Esophagus muscularis mucosa (tissue), 4 donors: ENCODE measurements around the gene SIRT2. TPM values are rescaled to one million over a fixed set of nuclear protein-coding genes. Genes with fewer than 3 reads are reported as not detected.

ENCODE experiments used
- DNase-seq: peaks from one replicate; pipeline ENCODE4 v3.0.0-alpha.2; 2017; ENCODE audit errors: extremely low spot score
- H3K27ac ChIP-seq, 4 donors: fragments of 200-600 bp; sonication (generic); replicated peaks in 1 of 4; 1 replicate in 3 of 4; 2 replicates in 1 of 4; pipeline ENCODE4 v1.5.1; 2016 to 2019; ENCODE audit warnings: mild to moderate bottlenecking in 1 of 4
- H3K27me3 ChIP-seq, 4 donors: fragments of 200-600 bp; sonication (generic); one replicate each; pipeline versions ENCODE4 v1.5.1 to v1.6.0; 2016 to 2019
- H3K36me3 ChIP-seq, 4 donors: fragments of 200-600 bp; sonication (generic); one replicate each; pipeline ENCODE4 v1.5.1; 2016 to 2019
- H3K4me1 ChIP-seq, 4 donors: fragments of 200-600 bp; sonication (generic); one replicate each; pipeline ENCODE4 v1.5.1; 2016 to 2019
- H3K4me3 ChIP-seq, 4 donors: fragments of 200-600 bp; sonication (generic); 1 replicate in 2 of 4; 2 replicates in 2 of 4; pipeline ENCODE4 v1.5.1; 2016 to 2019; ENCODE audit warnings: mild to moderate bottlenecking in 4 of 4, moderate library complexity in 1 of 4
- H3K9me3 ChIP-seq, 4 donors: fragments of 200-600 bp; sonication (generic); 1 replicate in 3 of 4; 2 replicates in 1 of 4; pipeline ENCODE4 v1.5.1; 2016 to 2019
- CTCF ChIP-seq, 3 experiments: fragments of 200-600 bp in 2 of 3; fragments of 450-650 bp in 1 of 3; sonication (generic) in 2 of 3; IDR thresholded peaks; one replicate each; pipeline ENCODE4 v1.5.1; 2017 to 2019; ENCODE audit warnings: antibody characterized with exemption in 3 of 3, mild to moderate bottlenecking in 2 of 3, moderate library complexity in 1 of 3
- EP300 ChIP-seq: sonication (generic); formaldehyde crosslinking; IDR thresholded peaks from one replicate; pipeline ENCODE4 v1.6.1; 2017; ENCODE audit warnings: antibody characterized with exemption
- POLR2A ChIP-seq: fragments of 450-650 bp; IDR thresholded peaks from one replicate; pipeline ENCODE4 v1.6.1; 2017; ENCODE audit warnings: antibody characterized with exemption, moderate library complexity, mild to moderate bottlenecking, low read depth
- POLR2AphosphoS5 ChIP-seq, 2 donors: sonication (generic); formaldehyde crosslinking; IDR thresholded peaks; one replicate each; pipeline ENCODE4 v1.6.1; 2017; ENCODE audit warnings: antibody characterized with exemption in 2 of 2
- WGBS: methylation state at CpG from one replicate; pipeline ENCODE4 v1.1.5; 2018; 5-methylcytosine and 5-hydroxymethylcytosine counted together
- intact Hi-C: fragments of 100-400 bp; cut with DNase I; formaldehyde crosslinking; loops from one replicate; pipeline ENCODE4 v1.15.1; 2023
- total RNA-seq, 4 donors: library from RNA; depleted of rRNA; stranded (reverse); fragments of >200 nt; gene quantifications; one replicate each; pipeline versions ENCODE4 v1.1.0 to v1.2.1, GENCODE V29; 2016

Gene SIRT2
- total RNA-seq, 4 donors from 2014 or later, result 72.7 to 114 (median 95.0) TPM

GRCh38 chr19:38883286-38883685 lies 16.1 kb downstream of the SIRT2 start:
- H3K36me3 ChIP-seq, result peaks cover 13 to 71% (median 59%) of the 10 kb centered on the region in 4 donors
- DNase-seq, result no peak
- TF ChIP-seq CTCF (IDR thresholded peaks at IDR 0.05) (no peak), EP300 (no peak), POLR2A (no peak), POLR2AphosphoS5 (IDR thresholded peaks at IDR 0.05) (no peak)
- H3K9me3 ChIP-seq, result no peaks in the 10 kb centered on the region
- no peak overlapping the region for H3K4me3 ChIP-seq
- no peak overlapping the region for H3K27ac ChIP-seq
- WGBS, result 93% methylated on average over 9 of the region's 9 CpGs
- no peaks in the 10 kb centered on the region for H3K27me3 ChIP-seq
- peaks cover 3 to 25% (median 20%) of the 10 kb centered on the region in 4 donors for H3K4me1 ChIP-seq
- intact Hi-C loops, result no loop called here

DNA sequence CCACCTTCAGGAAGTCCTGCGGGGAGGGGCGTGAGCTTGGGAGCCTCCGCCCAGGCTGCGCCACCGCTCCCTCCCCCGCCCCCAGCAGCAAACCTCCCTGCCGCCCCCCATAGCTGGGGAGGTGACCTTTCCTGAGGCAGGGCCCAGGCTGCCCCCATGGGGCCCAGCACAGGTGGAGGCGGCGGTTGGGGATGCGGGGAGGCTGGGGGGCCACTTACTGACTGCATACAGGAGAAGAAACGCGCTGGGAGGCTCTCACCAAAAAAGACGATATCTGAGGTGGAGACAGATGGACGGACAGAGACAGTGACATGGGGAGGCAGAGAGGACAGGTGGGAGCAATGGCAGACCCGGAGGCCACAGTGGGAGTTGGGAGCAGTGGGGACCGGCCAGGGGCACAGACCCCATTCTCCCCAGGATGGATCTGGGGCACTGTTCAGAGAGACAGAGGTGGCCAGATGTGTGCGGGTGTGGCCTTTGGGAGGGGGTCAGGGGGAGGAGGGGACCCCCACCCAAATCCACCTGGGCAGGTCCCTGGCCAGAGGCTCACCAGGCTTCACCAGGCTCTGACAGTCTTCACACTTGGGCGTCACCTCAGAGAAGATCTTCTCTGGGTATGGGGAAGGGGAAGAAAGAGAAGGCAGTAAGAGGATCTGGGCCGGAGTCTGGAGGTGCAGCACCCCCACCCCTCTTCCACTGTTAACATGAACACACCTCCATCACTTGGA lies 18.4 kb downstream of the SIRT2 start:
- no peak for DNase-seq
- WGBS, result 93% methylated on average over 13 of the region's 19 CpGs
- H3K36me3 ChIP-seq, result peaks cover 13 to 55% (median 50%) of the 10 kb centered on the region in 4 donors

GRCh38 chr19:38880076-38880881 lies 19.1 kb downstream of the SIRT2 start:
- no peaks in the 10 kb centered on the region for H3K27me3 ChIP-seq
- no peak overlapping the region for H3K27ac ChIP-seq
- DNase-seq, result no peak
- intact Hi-C loops, result no loop called here
- H3K4me3 ChIP-seq, result no peak overlapping the region
- no peak for TF ChIP-seq EP300
- TF ChIP-seq CTCF (IDR thresholded peaks at IDR 0.05), result no peak
- no peak for TF ChIP-seq POLR2AphosphoS5 (IDR thresholded peaks at IDR 0.05)
- TF ChIP-seq POLR2A, result no peak
- H3K4me1 ChIP-seq, result peaks cover 11 to 19% (median 14%) of the 10 kb centered on the region in 4 donors
- WGBS, result 95% methylated on average over 16 of the region's 19 CpGs
- no peaks in the 10 kb centered on the region for H3K9me3 ChIP-seq
- H3K36me3 ChIP-seq, result peaks cover 13 to 55% (median 50%) of the 10 kb centered on the region in 4 donors

More for the DNA sequence above, 18.4 kb downstream of the SIRT2 start:
- Histone ChIP-seq H3K27ac (no peak overlapping the region), H3K27me3 (no peaks in the 10 kb centered on the region), H3K4me3 (no peak overlapping the region), H3K4me1 (peaks cover 11 to 24% (median 21%) of the 10 kb centered on the region in 4 donors), H3K9me3 (no peaks in the 10 kb centered on the region)
- no peak for TF ChIP-seq POLR2A
- no peak for TF ChIP-seq EP300
- TF ChIP-seq CTCF (IDR thresholded peaks at IDR 0.05), result no peak
- no peak for TF ChIP-seq POLR2AphosphoS5 (IDR thresholded peaks at IDR 0.05)
- intact Hi-C loops, result no loop called here

DNA sequence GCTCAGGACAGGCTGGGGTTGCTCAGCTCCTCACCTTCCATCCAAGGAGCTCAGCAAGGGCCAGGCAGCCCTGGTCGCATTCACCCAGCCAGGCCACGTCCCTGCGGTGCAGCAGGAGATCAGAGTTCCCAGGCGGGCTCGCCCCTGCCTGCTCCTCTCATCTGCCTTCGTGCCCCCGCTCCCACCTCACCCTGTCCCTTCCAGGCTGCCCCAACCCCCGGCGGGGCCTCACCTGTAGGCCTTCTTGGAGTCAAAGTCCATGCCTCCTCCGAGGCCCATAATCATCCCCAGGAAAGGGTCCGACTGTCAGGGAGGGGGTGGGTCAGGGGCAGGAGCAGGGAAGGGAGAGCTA lies 20.0 kb downstream of the SIRT2 start:
- H3K27ac ChIP-seq, result no peak overlapping the region
- no peak for DNase-seq
- no peak overlapping the region for H3K4me3 ChIP-seq
- H3K4me1 ChIP-seq, result peaks cover 11 to 14% (median 12%) of the 10 kb centered on the region in 4 donors
- TF ChIP-seq EP300 (no peak), CTCF (IDR thresholded peaks at IDR 0.05) (no peak), POLR2A (no peak), POLR2AphosphoS5 (IDR thresholded peaks at IDR 0.05) (no peak)
- H3K27me3 ChIP-seq, result no peaks in the 10 kb centered on the region
- H3K9me3 ChIP-seq, result no peaks in the 10 kb centered on the region
- WGBS, result 89% methylated on average over 7 of the region's 11 CpGs
- H3K36me3 ChIP-seq, result peaks cover 13 to 55% (median 50%) of the 10 kb centered on the region in 4 donors
- intact Hi-C loops, result no loop called here
